T1000 (cell line): ENCODE results near the gene ITPR3.
A peak's percentile ranks its signal among the peaks of the same experiment; 100 is the strongest.

ENCODE experiments used
- DNase-seq: peaks from one replicate; lab custom pipeline; 2025; ENCODE audit warnings: mixed read lengths; lab: John Stamatoyannopoulos, UW

ITPR3 gene

DNA sequence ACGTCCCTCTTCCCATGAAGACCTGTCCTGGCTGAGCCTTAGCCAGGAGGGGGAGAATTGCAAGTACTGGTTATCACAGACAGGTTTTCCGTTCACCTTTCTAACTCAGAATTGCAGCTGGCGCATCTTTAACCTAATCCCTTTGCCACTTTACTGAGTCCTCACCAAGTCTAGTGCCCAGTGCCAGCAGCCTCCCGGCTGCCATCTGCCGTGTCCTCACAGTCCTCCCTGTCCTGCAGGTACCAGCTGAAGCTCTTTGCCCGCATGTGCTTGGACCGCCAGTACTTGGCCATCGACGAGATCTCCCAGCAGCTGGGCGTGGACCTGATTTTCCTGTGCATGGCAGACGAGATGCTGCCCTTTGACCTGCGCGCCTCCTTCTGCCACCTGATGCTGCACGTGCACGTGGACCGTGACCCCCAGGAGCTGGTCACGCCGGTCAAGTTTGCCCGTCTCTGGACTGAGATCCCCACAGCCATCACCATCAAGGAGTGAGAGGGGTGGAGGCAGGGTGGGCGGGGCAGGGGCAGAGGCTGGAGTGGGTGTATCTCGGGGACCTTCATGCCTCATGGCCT, 49.1 kb downstream of the ITPR3 start:
- DNase-seq: no peak

- DNase-seq: no peak
These were observed 50.0 kb downstream of the ITPR3 start for GRCh38 chr6:33670971-33671743.

GRCh38 chr6:33671744-33672072, 50.6 kb downstream of the ITPR3 start:
- DNase-seq: no peak

GRCh38 chr6:33672808-33673207, 51.7 kb downstream of the ITPR3 start:
- DNase-seq: peak; percentile 92

DNA sequence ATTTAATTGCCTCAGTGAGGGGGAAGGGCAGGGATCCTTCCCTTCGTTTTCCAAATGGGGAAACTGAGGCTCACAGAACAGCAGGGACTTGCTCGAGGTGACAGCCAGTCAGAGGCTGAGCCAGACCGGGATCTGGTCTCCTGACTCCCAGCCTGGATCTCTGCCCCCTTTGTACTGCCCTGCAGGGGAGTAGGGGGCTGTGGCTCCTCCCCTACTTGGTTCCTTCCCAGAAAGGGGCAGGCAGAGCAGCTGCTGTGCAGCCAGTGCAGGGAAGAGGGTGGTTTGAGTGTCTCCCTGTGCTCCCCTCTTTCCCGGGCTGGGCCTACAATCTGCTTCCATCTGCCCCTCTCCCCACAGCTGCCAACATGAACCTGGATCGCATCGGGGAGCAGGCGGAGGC, 52.7 kb downstream of the ITPR3 start:
- DNase-seq: no peak

DNA sequence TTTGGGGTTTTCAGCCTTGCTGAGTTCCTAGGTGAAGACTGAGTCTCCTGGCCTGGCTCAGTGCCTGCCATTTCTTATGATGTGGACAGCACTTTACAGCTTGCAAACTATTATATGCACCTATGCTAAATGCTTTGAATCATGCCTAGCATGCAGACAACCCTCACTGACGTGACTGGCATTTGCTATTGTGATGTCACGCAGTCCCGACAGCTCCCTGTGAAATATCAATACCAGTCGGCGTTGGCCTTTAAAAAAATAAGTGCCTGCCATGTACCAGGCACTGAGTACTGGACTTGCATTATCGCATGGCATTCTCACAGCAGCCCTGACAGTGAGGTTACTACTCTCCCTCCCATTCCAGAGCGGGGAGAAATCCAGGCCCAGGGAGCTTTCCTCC, 54.8 kb downstream of the ITPR3 start:
- DNase-seq: no peak

DNA sequence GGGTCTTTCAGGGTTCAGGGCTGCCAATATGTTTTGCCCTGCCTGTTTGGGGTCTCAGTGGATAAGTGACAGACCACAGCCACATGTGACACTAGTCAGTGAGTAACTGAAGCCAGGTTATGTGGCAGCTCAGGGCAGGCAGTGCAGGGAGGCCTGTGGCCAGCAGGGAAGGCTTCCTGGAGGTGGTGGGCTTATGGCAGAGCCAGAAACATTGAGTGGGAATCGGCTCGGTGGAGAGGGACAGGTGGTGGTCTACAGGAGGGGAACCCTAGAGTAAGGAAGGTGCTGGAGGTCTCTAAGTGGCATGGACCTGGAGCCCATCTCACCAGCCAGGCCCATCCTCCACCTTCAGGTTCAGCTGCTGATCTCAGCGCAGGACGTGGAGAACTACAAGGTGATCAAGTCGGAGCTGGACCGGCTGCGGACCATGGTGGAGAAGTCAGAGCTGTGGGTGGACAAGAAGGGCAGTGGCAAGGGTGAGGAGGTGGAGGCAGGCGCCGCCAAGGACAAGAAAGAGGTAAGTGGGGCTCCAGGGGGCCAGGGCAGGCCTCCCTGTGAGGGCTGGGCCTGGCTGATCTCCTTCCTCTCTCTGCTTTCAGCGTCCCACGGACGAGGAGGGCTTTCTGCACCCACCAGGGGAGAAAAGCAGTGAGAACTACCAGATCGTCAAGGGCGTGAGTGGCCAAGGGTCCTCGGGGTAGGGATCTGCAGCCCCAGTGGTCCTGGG, 55.5 kb downstream of the ITPR3 start:
- DNase-seq: no peak

DNA sequence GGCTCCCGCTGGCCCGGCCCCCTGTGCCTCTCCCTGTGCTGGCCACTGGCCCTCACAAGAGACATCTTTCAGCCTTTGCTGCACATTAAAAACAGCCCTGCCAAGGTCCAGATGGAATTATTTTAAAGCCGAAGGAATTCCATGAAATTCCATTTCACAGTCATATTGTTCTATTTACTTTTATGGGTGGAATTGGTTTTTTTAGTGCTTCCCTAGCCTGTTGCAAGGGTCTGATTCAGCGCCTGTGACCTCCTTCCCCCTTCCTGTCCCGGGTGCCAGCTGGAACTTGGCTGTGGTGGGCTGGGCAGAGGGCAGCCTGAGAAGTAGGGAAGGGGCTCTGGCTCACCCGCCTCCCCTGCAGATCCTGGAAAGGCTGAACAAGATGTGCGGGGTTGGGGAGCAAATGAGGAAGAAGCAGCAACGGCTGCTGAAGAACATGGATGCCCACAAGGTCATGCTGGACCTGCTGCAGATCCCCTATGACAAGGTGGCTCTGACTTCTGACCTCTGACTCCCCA, 56.1 kb downstream of the ITPR3 start:
- DNase-seq: no peak

DNA sequence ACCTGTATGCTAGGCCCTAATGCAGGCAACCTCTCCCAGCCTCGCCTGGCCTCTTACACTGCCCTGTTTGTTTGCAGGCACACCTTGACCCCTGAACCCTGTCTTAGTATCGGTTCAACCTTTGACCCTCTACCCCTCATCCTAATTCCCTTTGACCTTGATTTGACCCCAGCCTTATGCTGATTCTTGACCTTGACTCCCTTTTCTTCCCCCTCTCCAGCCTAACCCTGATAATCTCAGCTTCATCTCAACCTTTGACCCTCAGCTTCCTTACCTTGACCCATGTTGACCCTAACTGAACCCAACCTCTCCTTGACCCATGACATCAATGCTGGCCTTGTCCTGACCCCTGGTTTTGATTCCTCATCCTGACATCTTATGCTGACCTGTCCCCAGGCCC, 56.6 kb downstream of the ITPR3 start:
- DNase-seq: no peak

DNA sequence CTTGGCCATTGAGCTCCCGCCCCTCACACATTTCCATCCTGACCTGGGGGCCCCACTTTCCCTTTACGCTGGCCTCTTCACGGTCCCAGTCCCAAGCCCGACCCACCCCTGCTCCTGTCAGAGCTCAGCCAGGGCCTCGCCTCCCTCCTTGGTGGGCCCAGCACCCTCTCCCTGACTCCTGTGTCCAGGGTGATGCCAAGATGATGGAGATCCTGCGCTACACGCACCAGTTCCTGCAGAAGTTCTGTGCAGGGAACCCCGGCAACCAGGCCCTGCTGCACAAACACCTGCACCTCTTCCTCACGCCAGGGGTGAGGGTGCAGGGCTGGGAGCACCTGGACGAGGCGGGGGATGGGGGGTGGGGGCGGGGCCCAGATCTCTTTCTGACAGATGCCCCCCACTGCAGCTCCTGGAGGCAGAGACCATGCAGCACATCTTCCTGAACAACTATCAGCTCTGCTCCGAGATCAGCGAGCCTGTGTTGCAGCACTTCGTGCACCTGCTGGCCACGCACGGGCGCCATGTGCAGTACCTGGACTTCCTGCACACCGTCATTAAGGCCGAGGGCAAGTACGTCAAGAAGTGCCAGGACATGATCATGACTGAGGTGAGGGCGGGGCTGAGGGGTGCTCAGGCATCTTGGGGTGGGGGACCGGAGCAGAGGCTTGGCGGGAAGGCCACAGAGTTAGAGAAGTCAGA, 57.3 kb downstream of the ITPR3 start:
- DNase-seq: no peak

DNA sequence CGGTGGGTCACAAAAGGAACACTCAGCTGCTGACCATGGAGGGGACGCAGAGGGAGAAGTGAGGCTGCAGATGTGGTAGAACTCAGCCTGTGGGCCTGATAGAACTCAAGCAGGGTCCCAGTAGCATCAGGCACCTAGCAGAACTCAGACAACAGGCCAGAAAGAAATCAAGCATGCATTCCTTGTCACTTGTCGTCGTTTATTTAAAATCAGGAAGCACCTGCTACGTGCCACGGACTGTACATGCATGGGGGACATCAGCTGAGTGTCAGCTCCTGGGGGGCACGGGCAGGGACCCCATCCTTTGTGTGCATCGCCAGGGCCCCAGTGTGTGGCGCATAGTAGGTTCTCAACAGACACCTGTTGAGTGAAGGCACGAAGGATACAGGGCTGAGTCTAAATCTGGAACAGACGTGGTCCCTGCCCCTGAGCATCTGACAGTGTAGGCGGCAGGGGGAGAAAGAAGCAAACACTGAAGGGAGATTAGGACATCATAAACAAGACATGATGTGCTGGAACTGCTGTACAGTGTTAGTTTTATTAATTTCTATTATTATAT, 57.9 kb downstream of the ITPR3 start:
- DNase-seq: no peak

DNA sequence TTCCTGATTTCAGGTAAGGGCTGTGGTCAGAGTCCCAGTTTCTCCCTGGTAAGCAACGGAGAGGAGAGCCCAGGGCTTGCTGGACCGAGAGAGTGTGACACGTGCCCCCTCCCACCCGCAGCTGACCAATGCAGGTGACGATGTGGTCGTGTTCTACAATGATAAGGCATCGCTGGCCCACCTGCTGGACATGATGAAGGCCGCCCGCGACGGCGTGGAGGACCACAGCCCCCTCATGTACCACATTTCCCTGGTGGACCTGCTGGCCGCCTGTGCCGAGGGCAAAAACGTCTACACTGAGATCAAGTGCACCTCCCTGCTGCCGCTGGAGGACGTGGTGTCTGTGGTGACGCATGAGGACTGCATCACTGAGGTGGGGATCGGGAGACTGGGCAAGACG, 58.6 kb downstream of the ITPR3 start:
- no peak for DNase-seq

- DNase-seq: no peak
These were observed 61.2 kb downstream of the ITPR3 start for GRCh38 chr6:33682341-33682740.

- no peak for DNase-seq
These were observed 62.0 kb downstream of the ITPR3 start for GRCh38 chr6:33683051-33683571.

GRCh38 chr6:33683576-33684427, 62.7 kb downstream of the ITPR3 start:
- DNase-seq: no peak

DNA sequence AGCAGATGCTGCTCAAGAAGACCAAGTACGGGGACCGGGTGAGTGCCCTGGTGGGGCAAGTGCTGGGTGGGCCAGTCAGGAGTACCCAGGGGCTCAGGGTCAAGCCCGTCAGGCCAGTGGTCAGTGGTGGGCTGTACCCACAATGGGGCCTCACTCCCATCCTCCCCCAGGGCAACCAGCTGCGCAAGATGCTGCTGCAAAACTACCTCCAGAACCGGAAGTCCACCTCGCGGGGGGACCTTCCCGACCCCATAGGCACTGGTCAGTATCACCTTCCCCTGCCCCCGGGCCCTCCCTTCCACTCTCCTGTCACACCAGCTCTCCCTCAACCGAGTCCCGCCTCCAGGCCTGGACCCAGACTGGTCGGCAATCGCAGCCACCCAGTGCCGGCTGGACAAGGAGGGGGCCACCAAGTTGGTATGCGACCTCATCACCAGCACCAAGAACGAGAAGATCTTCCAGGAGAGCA, 63.3 kb downstream of the ITPR3 start:
- no peak for DNase-seq

- no peak for DNase-seq
These were observed 63.9 kb downstream of the ITPR3 start for GRCh38 chr6:33684983-33685382.

- DNase-seq: no peak
These were observed 64.5 kb downstream of the ITPR3 start for GRCh38 chr6:33685411-33686224.

- no peak for DNase-seq
These were observed 65.3 kb downstream of the ITPR3 start for GRCh38 chr6:33686225-33686924.
